HG02970 (cell line): ENCODE results near the gene TOLLIP.
A peak's percentile ranks its signal among the peaks of the same experiment; 100 is the strongest.
"Not testable (repeated sequence)": the region's sequence is repeated elsewhere in the genome, so short reads cannot be mapped to it uniquely, and the experiment has no call there.

ENCODE experiments used
- ATAC-seq: cut with Tn5 transposase; IDR thresholded peaks from one replicate; pipeline ENCODE4 v1.9.1; 2021; ENCODE audit warnings: mild to moderate bottlenecking, moderate library complexity, moderate number of reproducible peaks; ENCODE audit not compliant: unreplicated experiment, low FRiP score

Gene TOLLIP

GRCh38 chr11:1309498-1310317, at the start of gene TOLLIP:
Gene TOLLIP, minus strand, starts transcription at chr11:1309632. Its CDS starts 134 bp downstream, at chr11:1309498.
- peak; percentile 89 for ATAC-seq

- ATAC-seq: not testable (repeated sequence)
These were observed 49.5 kb upstream of the TOLLIP start for GRCh38 chr11:1358931-1359330.

- ATAC-seq: no peak
These were observed 48.9 kb upstream of the TOLLIP start for GRCh38 chr11:1358286-1358685.

- ATAC-seq: no peak
These were observed 47.1 kb upstream of the TOLLIP start for GRCh38 chr11:1356478-1356960.

GRCh38 chr11:1356007-1356435, 46.6 kb upstream of the TOLLIP start:
- no peak for ATAC-seq

GRCh38 chr11:1354125-1354938, 44.9 kb upstream of the TOLLIP start:
- ATAC-seq: no peak

GRCh38 chr11:1353383-1354124, 44.1 kb upstream of the TOLLIP start:
- no peak for ATAC-seq

GRCh38 chr11:1352696-1353382, 43.4 kb upstream of the TOLLIP start:
- no peak for ATAC-seq

- ATAC-seq: no peak
These were observed 42.0 kb upstream of the TOLLIP start for GRCh38 chr11:1351278-1351937.

- no peak for ATAC-seq
These were observed 40.8 kb upstream of the TOLLIP start for GRCh38 chr11:1350086-1350725.

GRCh38 chr11:1349327-1350041, 40.1 kb upstream of the TOLLIP start:
- no peak for ATAC-seq

- ATAC-seq: no peak
These were observed 39.4 kb upstream of the TOLLIP start for GRCh38 chr11:1348796-1349326.

- ATAC-seq: no peak
These were observed 38.8 kb upstream of the TOLLIP start for GRCh38 chr11:1348146-1348795.

- not testable (repeated sequence) for ATAC-seq
These were observed 38.1 kb upstream of the TOLLIP start for GRCh38 chr11:1347411-1347999.

GRCh38 chr11:1346669-1347390, 37.4 kb upstream of the TOLLIP start:
- ATAC-seq: no peak

GRCh38 chr11:1345737-1346513, 36.5 kb upstream of the TOLLIP start:
- ATAC-seq: no peak
